NB4 (cell line): ENCODE data around the gene OR7C1.
"Not testable (repeated sequence)": the region's sequence is repeated elsewhere in the genome, so short reads cannot be mapped to it uniquely, and the experiment has no call there.

Source experiments
- DNase-seq: peaks from one replicate; pipeline ENCODE4 v3.0.0; 2010; ENCODE audit warnings: low read depth
- H3K4me3 ChIP-seq: one replicate; pipeline ENCODE4 v1.5.1; 2011; ENCODE audit warnings: mild to moderate bottlenecking, low read depth, low read length, moderate library complexity
- MYC ChIP-seq: IDR thresholded peaks from 2 replicates; pipeline ENCODE4 v1.6.1; 2011; ENCODE audit warnings: low read depth, low read length
- POLR2A ChIP-seq: IDR thresholded peaks from 2 replicates; pipeline ENCODE4 v1.6.1; 2011; ENCODE audit warnings: mild to moderate bottlenecking; ENCODE audit not compliant: insufficient read length; ENCODE audit errors: extremely low read depth
- TF ChIP-seq, protein P1 (sequence below): IDR thresholded peaks from 2 replicates; pipeline ENCODE4 v1.6.1; 2011; ENCODE audit warnings: low read depth, low read length
- TF ChIP-seq, protein P2 (sequence below): IDR thresholded peaks from one replicate; pipeline ENCODE4 v1.5.1; 2012; ENCODE audit warnings: low read depth, low read length

The OR7C1 gene

DNA sequence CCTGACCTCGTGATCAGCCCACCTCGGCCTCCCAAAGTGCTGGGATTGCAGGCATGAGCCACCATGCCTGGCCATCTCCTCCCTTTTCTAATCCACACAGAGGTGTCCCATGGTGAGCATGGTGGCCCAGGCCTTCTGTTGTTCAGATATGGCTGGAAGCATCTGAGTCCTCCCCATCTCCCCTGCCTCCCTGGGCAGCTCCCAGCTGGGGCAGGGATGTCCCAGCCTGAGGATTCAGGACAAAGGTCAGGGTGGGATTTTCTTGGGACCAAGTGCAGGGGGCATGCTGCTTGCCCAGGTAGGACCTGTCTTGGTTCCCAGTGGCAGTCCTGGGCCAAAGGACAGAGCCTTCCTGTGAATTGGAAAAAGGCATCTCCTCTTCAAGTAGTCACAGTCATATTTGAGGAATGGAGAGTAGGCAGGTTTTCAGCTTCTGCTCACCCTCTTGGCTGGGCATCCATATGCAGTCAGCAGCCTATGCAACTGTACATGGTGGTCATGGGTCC, 67.5 kb downstream of the OR7C1 start:
- H3K4me3 ChIP-seq, result no peak overlapping the region
- DNase-seq, result no peak
- no peak for TF ChIP-seq POLR2A
- no peak for TF ChIP-seq MYC
- TF ChIP-seq, protein P1, sequence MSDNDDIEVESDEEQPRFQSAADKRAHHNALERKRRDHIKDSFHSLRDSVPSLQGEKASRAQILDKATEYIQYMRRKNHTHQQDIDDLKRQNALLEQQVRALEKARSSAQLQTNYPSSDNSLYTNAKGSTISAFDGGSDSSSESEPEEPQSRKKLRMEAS, result no peak
- TF ChIP-seq, protein P2, sequence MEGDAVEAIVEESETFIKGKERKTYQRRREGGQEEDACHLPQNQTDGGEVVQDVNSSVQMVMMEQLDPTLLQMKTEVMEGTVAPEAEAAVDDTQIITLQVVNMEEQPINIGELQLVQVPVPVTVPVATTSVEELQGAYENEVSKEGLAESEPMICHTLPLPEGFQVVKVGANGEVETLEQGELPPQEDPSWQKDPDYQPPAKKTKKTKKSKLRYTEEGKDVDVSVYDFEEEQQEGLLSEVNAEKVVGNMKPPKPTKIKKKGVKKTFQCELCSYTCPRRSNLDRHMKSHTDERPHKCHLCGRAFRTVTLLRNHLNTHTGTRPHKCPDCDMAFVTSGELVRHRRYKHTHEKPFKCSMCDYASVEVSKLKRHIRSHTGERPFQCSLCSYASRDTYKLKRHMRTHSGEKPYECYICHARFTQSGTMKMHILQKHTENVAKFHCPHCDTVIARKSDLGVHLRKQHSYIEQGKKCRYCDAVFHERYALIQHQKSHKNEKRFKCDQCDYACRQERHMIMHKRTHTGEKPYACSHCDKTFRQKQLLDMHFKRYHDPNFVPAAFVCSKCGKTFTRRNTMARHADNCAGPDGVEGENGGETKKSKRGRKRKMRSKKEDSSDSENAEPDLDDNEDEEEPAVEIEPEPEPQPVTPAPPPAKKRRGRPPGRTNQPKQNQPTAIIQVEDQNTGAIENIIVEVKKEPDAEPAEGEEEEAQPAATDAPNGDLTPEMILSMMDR, result no peak

DNA sequence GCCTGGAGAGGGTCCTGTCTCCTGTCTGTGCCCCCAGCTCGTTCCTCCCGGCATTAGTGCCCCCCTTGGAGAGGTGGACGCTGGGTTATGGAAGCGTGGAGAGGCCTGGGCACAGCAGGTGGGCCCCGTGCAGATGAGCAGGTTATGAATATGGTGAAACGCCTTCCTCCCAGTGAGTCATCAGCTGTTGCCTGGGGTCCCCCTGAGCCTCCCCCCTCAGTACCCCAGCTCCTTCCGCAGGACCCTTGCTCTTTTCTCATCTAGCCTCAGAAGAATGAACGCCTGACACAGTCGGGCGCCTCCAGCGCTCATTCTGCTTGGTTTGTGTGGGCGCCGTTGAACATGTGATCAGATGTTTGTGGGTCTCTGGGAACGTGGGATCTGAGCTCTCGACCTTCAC, 69.1 kb downstream of the OR7C1 start:
- DNase-seq, H3K4me3 ChIP-seq: not testable (repeated sequence)

DNA sequence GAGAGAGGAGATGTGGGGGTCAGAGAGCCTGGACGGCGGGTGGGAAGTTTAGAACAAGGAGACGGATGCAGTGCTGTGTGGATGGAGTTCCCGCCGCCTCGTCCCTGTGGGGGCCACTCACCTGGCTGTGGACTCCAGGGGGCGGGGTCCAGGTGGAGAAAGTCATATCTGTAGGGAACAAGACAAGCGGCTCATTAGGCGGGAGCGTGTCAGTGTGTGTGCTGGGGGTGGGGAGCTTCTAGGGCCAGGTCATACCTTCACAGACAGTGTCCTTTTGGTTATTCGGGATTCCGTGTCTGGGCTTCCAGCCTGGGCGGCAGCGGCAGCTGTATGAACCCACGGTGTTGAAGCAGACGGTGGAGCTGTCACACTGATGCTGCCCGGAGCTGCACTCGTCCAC, 69.6 kb downstream of the OR7C1 start:
- not testable (repeated sequence) for DNase-seq, H3K4me3 ChIP-seq

DNA sequence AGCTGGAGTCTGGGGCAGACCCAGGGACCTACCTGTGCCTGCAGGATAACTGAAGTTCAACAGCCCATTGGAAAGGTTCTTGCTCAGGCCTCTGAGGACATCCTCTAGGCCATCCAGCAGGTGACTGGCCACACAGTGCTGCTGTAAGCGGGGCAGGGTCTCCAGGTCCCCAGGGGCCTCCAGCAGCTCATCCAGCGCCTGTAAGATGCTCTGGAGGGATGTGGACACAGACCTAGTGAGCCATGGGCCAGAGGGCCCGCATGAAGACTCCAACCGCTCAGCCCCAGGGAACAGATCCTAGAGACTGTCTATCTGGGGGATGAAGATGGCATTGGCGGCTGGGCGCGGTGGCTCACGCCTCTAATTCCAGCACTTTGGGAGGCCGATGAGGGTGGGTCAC, 70.6 kb downstream of the OR7C1 start:
- DNase-seq, result no peak
- H3K4me3 ChIP-seq, result no peak overlapping the region
- TF ChIP-seq, protein P1, result no peak
- TF ChIP-seq, protein P2, result no peak
- TF ChIP-seq MYC (no peak), POLR2A (no peak)

DNA sequence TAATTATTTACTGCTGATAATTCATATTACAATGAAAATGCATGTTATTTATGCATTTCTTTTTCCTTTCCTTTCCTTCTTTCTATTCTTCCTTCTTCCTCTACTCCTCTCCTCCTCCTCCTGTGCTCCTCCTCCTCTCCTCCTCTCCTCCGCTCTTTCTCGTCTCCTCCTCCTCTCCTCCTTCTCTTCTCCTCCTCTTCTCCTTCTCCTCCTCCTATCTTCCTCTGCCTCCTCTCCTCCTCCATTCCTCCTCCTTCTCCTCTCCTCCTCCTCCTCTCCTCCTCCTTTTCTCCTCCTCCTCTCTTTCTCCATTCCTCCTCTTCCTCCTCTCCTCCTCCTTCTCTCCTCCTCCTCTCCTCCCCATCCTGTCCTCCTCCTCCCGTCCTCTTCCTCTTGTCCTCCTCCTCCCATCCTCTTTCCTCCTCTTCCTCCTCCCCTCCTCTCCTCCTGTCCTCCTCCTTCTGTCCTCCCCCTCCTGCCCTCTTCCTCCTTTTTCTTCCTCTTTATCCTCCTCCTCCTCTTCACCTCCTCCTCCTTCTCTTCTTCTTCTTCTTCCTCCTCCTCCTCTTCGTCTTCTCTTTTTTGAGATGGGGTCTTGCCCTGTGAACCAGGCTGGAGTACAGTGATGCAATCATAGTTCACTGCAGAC, 71.4 kb downstream of the OR7C1 start:
- TF ChIP-seq MYC, result no peak
- TF ChIP-seq, protein P1, result no peak
- no peak for TF ChIP-seq POLR2A
- TF ChIP-seq, protein P2, result no peak
- no peak overlapping the region for H3K4me3 ChIP-seq
- no peak for DNase-seq

DNA sequence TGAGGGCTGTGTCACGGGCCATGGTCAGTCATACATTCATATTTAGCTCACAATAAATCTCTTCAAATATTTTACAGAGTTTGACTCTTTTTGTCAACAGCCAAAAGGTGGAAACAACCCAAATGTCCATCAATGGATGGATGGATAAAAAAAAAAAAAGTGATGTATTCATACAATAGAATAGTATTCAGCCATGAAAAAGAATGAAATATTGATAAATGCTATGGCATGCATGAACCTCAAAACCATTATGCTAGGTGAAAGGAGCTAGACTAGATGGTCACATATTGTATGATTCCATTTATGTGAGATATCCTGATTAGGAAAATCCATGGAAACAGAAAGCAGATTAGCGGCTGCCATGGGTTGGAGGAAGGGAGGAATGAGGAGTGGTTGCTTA, 72.9 kb downstream of the OR7C1 start:
- no peak overlapping the region for H3K4me3 ChIP-seq
- no peak for DNase-seq
- TF ChIP-seq, protein P2, result no peak
- TF ChIP-seq, protein P1, result no peak
- no peak for TF ChIP-seq MYC
- TF ChIP-seq POLR2A, result no peak

DNA sequence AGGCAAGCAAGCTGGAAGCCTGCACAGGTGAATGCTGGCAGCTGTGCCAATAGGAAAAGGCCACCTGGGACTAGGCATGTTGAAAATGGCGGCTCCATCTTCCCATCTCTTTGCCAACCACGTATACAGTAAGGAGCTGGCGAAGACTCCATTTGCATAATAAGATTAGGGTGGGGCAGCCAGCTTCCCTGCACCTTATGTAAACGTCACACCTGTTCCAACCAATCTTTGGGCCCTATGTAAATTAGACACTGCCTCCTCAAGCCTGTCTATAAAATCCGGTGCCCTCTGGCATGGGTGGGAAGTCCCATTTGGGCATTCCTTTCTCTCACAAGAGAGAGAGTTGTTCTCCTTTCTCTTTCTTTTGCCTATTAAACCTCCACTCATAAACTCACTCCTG, 73.4 kb downstream of the OR7C1 start:
- DNase-seq, result no peak
- H3K4me3 ChIP-seq, result no peak overlapping the region
- TF ChIP-seq MYC (no peak), POLR2A (no peak)
- TF ChIP-seq, protein P2, result no peak
- TF ChIP-seq, protein P1, result no peak
